Raji (cell line): ENCODE measurements around the gene PPP1R18.

Experiments
- POLR2A ChIP-seq: IDR thresholded peaks from 2 replicates; pipeline ENCODE4 v1.6.1; 2011; ENCODE audit warnings: low read depth, low read length, control low read depth; ENCODE audit not compliant: insufficient read depth

PPP1R18 gene

DNA sequence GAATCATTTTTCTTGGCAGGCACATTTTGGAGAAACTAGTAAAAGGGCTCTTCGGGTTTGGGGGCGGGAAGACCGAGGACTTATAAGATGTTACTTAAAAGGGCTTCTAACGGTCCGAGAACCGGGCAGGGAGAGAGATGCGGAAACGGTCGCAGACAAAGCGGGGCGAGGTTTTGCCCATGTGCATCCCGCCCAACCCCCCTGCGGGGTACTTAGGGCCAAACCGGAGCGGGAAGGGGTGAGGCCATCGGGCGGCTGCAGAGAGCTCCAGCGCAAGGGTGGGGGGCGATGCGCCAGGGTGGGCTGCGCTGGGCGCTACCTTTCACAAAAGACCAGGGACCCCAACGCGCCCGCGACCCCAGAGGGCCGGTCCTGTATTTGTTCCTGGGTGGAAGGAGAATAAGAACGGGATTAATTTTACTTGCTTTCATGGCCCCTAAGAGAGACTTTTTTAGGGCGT, 34.3 kb upstream of the PPP1R18 start:
- peak; percentile 43 for TF ChIP-seq POLR2A

DNA sequence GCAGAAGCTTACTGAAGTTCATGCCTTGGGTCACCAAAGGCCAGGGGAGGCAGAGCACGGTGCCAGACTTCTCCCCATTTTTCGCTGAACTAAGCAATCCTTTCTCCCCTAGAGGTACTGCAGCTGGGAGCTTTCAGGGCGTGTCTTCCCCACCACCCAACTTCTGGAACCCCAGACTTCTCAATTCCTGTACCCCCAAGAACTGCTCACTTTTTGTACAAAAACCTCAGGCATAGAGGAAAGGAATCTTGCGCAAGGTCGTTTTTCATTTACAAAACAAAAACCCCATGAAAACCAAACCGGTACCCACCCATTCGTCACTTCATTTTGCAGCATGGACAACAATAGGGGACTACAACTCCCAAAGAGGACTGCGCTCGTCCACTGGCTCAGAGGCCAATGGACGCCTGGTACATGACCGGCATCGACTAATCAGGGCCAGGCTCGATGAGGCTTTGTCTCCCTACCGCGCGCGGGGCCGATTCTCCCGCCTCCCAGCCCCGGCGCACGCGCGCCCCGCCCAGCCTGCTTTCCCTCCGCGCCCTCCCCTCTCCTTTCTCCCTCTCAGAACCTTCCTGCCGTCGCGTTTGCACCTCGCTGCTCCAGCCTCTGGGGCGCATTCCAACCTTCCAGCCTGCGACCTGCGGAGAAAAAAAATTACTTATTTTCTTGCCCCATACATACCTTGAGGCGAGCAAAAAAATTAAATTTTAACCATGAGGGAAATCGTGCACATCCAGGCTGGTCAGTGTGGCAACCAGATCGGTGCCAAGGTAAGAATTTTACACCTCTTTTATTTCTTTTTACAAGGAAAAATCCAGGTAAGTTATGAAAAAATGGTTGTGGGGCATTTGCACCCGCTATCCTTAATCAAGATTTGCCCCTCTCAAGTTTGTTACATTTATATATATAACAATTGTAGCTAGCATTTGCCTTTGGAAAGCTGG, 33.6 kb upstream of the PPP1R18 start, which contains the start of gene TUBB:
TUBB (plus strand) TSS at position 562 of the 947 bp plus-strand sequence; CDS start at position 717, 155 bp downstream.
- TF ChIP-seq POLR2A: peak; percentile 84

DNA sequence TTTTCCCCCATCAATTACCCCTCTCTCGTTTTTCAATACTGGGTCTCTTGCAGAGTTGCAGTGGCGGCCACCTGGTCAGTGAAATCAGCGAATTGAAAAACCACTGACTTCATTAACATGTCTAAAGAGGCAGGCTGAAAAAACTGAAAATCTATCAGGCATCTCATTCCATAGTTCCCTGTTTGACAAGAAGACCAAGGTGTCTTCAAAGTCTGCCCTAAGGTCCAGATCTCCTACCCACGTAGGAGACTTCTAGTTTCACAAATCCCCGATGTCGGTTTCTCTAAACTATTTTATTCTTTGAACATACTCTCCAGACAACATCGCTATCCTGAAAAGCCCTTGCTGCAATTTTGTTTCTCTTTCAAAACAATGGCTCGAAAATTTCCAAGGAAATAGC, 32.9 kb upstream of the PPP1R18 start:
- 0 out of 2 replicates have a peak, but pooled peaks have one; percentile 0 for TF ChIP-seq POLR2A

DNA sequence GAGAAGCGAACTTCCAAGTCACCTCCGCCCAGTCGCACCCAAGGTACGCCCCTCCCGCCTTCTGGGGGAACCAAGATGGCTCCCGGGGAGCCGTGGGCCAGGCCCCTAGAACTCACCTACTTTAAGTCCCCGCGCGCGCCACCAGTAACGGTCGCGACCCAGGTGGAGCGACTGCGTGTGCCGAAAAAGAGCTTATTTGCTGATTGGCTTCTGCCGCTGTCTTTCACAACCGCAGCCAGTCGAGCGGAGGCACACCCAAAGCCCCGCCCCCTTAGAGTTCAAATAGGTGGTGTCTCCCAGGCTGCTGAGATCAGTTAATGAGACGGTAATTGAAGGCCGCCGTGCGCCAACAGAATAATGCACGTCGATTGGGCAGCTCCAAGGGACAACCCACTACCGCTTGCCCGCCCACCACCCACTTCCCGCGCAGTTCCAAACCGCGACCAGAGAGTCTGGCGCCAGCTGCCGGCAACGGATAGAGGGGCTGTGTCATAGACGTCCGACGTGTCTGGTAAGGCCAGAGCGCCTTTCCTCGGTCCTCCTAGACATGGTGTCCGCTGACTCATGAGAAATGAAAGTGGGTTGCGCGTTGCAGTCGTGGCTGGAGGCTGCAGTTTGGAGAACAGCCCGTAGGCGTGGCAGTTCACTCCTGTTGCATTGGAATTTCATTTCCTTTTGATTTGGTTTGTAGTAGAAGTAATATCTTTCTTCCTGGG, 30.8 kb upstream of the PPP1R18 start, which contains the start of gene MDC1:
MDC1 (minus strand) TSS at position 153 of the 716 bp plus-strand sequence. CDS start 2,106 bp downstream, outside the sequence.
- TF ChIP-seq POLR2A: peak; percentile 95

DNA sequence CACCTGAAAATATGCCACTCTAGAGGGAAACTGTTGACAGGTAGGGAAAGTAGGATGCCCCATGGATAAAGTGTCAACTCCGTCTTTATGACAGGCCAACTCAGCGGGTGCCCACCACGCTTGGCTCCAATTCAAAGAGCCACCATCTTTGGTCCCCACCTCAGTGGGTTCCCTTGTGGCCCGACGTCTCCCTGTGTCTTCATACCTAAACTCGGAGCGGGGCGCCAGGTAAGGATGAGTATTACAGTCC, 30.4 kb upstream of the PPP1R18 start:
- no peak for TF ChIP-seq POLR2A

DNA sequence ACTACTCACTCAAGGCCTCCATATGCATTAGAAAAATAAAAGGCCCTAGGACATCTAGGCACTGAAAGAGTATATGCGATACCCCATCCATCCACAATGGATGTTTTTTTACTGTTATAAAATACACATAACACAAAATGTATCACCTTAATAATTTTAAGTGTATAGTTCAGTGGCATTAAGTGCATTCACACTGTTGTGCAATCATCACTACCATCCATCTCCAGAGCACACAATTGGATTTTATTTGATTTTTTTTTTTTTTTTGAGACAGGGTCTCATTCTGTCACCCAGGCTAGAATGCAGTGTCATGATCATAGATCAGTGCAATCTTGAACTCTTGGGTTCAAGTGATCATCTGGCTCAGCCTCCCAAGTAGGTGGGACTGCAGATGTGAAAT, 27.8 kb upstream of the PPP1R18 start:
- TF ChIP-seq POLR2A: no peak

DNA sequence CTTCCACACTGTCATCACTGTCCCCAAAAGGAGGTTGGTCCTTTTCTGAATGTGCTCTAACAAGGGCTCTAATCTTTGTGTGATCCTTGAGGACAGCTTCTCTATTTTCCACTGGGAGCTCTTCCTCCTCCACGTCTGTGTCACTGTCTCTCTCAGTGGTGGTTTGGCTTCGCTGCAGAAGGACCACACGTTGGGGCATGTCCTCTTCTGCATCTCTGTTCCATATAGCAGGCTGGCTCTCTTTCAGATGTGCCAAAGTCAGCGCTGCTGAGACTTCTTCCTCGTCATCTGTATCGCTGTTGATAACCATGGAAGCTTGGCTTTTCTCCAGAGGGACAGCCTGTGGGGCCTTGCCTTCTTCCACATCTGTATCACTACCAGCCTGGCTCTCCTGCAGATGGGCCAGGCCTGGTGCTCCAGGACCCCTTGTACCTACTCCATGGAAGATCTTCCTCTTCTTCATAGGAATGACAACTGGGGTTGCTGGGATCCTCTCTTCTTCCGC, 26.0 kb upstream of the PPP1R18 start:
- TF ChIP-seq POLR2A: no peak

DNA sequence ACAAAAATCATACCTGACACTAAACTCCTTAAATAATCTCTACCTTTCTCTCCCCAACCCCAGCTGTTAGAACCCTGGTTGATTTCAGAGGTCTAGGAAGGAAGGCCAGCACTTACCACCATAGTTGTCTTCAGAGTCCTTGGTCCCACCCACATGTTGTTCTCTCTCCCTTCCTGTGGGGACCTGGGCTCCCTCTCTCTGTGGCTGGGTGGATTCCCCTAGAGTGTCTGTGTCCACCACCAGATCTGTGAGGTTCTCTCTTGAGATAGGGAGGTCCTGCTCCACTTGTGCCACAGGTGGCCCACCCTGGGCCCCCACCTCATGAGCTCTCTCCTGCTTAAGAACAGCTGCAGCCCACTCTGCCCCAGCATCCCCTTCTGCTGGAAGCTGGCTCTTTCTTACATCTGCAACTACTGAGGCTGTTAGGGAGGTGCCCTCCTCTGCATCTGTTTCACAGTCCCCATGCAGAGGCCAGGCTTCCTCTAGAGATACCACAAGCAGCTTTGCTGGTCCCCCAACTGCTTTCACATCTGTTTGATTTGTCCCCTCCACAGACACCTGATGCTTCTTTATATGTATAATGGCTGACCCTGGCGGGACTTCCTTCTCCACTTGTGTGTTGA, 25.4 kb upstream of the PPP1R18 start:
- TF ChIP-seq POLR2A: no peak

DNA sequence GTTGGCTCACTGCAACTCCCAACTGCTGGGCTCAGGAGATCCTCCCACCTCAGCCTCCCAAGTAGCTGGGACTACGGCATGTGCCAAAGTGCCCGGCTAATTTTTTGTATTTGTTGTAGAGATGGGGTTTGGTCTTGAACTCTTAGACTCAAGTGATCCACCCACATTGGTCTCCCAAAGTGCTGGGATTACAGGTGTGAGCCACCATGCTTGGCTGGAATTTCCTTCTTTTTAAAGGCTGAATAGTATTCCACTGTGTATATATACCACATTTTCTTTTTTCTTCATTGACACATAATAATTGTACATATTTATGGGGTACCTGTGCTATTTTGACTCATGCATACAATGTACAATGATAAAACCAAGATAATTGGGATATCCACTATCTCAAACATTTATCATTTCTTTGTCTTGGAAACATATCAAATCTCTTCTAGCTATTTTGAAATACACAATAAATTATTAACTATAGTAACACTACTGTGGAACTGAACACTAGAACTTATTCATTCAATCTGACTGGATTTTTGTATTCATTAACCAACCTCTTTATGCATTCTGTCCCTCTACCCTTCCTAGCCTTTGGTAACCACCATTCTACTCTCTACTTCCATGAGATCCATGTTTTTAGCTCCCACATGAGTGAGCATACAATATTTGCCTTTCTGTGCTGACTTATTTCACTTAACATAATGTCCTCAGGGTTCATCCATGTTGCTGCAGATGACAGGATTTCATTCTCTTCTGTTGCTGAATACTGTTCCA, 22.8 kb upstream of the PPP1R18 start:
- no peak for TF ChIP-seq POLR2A

DNA sequence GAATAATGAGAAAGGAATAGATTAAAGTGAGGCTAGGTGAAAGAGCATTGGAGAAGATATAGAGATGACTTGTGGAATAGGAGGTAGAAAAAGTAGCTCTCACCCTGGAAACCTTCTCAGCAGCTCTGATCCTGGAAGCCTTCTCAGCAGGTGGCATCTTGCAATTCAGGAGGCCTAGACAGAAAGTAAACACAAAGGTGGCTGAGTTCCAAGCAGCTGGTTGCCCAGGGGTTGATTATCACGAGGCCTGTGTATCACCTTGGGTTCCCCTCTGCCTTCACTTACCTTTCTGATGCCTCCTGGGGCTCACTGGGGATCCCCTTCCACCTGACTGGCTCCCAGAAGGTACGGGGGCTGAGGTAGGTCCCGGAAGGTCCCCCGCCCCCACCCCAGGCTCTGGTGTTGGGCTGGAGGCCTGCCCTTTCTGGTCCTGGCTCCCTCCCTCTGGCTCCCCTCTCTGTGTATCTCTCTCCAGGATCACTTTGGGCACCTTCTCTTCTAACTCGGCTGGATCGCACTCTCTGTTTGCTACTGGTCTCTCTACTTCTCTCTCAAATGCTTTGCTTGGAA, 20.9 kb upstream of the PPP1R18 start:
- TF ChIP-seq POLR2A: no peak

DNA sequence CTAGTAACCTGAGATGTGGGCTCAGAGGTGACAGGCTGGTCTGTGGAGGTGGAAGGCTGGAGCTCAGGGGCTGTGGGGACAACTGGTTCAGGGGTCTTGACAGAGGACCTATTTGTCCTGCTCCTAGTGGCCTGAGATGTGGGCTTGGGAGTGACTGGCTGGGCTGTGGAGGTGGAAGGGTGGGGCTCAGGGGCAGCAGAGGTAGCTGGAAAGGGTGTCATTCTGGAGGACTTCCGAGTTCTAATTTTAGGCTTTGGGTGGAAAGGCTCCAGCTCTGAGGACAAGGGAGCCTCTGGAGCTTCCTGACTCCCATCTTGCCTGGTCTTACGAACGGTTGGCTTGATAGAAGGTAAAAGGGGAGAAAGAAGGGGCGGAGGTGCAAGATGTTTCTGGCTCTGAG, 19.2 kb upstream of the PPP1R18 start:
- TF ChIP-seq POLR2A: no peak

DNA sequence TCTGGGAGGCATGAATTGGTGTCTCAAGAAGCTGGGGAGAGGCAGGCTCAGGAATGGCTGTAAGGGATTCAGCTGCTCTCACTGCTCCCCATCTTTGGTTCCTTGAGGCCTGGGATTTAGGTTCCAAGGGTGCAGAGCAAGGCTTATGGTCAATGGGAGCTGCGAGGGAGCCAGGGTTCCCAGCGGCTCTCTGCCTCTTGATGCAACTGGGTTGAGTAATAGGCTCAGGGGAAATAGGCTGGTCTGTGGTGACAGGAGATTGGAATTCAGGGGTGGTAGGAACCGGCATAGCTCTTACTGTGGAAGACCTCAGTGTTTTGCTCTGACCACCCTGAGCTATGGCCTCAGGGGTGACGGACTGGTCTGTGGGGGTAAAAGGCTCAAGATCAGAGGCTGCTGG, 17.4 kb upstream of the PPP1R18 start:
- no peak for TF ChIP-seq POLR2A

DNA sequence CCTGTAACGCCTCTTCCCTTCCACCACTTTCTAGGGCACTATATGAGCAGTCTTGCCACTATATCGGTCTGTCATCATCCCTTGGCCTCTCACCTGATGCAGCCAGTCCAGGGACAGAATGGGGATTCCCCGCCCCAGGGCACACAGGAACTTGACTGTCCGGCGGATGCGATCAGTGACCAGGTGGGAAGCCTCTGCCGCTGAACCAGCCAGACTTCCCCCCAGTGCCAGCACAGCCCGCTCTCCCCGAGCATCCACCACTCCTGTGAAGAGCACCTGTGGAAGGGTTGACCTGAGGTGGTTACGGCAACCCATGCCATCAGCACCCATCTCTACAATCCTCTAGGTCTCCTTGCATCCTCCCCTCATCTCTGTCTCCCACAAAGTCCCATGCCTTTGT, 16.6 kb upstream of the PPP1R18 start:
- no peak for TF ChIP-seq POLR2A

DNA sequence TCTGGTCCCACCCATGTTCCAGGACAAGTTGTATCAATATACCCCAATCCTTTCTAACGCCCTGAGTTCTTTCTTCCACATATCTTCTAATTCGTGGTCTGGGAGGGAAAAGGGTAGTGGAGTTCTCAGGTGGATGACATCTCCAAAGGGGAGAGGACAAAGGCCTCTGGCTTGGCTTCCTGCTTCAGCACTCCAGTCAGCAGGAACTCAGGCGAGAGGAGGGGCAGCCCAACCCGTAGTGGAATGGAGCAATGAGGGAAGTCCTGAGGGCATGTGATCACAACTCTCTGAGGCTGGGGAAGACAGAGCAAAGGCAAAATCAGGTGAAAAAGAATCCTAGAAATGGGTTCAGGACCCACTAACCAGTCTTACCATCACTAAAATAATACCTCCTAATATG, 13.9 kb upstream of the PPP1R18 start:
- TF ChIP-seq POLR2A: no peak
